Activated CD4-positive, alpha-beta T cell treated with anti-CD3 and anti-CD28 coated beads, Interleukin-10, Interleukin-2, amounts not matched to agents 100 ng/mL and 50 ng/mL, durations not matched to agents 16 hours and 8 hours (primary cell): ENCODE results near the gene PCDHGA2.
"Not testable (repeated sequence)": the region's sequence is repeated elsewhere in the genome, so short reads cannot be mapped to it uniquely, and the experiment has no call there.

ENCODE experiments used
- DNase-seq: peaks from one replicate; pipeline ENCODE4 v3.0.0-alpha.2; 2020

PCDHGA2 gene

GRCh38 chr5:141338538-141339306, at the start of gene PCDHGA2:
TSS of gene PCDHGA2 (plus strand) at chr5:141338760.
- peak; percentile 8 for DNase-seq

GRCh38 chr5:141298376-141298775, 40.2 kb upstream of the PCDHGA2 start:
- DNase-seq = no peak

- DNase-seq = no peak
Measured at GRCh38 chr5:141303756-141304155, 34.8 kb upstream of the PCDHGA2 start, which contains the start of gene SLC25A2. TSS of gene SLC25A2 (minus strand) at chr5:141304049. CDS start at chr5:141303865, 184 bp downstream.

DNA sequence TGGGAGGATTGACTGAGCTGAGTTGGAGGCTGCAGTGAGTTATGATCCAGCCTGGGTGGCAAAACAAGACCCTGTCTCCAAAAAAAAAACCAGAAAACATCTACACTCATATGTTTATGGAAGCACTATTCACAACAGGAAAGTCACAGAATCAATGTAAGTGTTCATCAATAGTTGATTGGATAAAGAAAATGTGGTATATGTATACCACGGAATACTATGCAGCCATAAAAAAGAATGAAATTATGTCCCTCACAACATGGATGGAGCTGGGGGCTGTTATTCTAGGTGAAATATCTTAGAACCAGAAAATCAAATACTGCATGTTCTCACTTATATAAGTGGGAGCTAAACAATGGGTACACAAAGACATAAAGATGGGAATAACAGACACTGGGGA, 31.9 kb upstream of the PCDHGA2 start:
- DNase-seq = no peak

DNA sequence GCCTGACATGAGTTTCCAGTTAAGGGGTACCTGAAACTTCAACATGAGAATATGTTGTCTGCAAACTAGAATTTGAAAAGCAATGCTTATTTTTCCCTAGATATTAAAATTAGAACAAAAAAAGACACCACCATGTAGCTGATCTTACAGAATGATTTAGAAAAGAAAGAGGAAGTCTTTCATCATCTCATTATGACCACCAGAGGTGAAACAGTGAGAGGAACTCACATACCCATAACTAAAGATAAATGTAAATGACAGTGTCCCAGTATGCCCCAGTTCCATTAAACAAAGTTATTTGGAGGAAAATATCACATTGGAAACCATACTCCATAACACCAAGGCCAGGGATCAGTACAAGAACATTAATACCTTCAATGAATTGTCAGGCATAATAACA, 24.8 kb upstream of the PCDHGA2 start:
- DNase-seq = no peak

GRCh38 chr5:141316963-141317362, 21.6 kb upstream of the PCDHGA2 start:
- DNase-seq = not testable (repeated sequence)

- no peak for DNase-seq
Measured at GRCh38 chr5:141319202-141319601, 19.4 kb upstream of the PCDHGA2 start.

- no peak for DNase-seq
Measured at GRCh38 chr5:141319699-141320098, 18.9 kb upstream of the PCDHGA2 start.

- peak; percentile 95 for DNase-seq
Measured at GRCh38 chr5:141320225-141321169, 18.1 kb upstream of the PCDHGA2 start, which contains the start of gene TAF7. TSS of gene TAF7 (minus strand) at chr5:141320784. CDS start at chr5:141320044, 740 bp downstream.

DNA sequence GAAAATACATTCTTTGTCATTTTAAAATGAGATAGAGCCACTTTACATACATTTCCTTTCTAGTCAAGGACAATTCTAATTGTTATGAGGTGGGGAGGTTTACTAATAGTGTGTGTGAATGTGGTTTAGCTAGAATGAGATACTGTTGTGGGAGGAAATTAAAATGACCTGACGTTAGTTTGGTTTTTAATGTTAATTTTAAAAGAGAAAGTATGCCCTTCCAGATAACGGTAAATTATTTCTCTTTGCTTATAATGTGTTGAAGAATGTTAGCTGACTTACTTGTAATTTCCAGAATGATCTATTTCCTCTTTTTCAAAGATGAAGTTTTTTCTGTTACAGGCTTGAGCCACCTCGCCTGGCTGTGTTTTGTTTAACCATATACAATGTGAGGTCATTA, 16.3 kb upstream of the PCDHGA2 start:
- no peak for DNase-seq

- DNase-seq = peak; percentile 66
Measured at GRCh38 chr5:141326088-141326854, 12.3 kb upstream of the PCDHGA2 start.

DNA sequence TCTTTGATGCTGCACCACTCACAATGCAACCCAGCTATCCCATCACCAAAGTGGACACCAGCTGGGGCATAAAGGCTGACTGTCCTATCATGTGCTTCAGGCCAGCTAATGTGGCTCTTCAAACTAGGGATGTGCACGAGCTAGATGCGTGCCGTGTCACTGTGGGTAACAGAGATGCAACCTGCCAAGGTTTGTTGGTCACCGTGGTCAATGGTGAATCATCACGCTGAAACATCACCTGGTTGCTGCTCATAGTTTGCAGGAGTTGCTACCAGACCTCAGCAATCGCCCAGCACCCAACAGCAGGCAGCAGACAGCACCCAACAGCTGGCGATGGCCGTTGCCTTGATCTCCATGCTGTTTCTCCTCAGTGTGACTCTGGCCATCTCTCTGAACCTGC, 10.3 kb upstream of the PCDHGA2 start:
- no peak for DNase-seq

DNA sequence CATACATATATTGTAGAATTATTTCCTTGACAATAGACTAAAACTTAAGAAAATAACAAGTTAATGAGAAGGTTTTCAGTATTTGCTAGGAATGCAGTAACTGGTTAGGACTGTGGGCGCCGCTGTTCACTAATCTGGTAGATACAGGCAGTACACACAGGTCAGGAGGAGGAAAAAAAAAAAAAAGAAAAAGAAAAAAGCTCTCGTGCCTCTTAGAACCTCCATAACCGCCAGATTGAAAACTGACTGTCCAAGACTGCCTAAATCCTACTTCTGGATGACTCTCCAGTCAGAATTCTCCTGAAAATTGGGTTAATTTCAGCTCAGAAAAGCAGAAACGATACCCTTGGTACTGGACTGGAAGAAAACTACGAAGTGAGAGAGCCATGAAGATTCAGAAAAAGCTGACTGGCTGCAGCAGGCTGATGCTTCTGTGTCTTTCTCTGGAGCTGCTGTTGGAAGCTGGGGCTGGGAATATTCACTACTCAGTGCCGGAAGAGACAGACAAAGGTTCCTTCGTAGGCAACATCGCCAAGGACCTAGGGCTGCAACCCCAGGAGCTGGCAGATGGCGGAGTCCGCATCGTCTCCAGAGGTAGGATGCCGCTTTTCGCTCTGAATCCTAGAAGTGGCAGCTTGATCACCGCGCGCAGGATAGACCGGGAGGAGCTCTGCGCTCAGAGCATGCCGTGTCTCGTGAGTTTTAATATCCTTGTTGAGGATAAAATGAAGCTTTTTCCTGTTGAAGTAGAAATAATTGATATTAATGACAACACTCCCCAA, 8.1 kb upstream of the PCDHGA2 start, which contains the start of gene PCDHGA1:
Gene PCDHGA1, plus strand, starts transcription at position 216 of the 782 bp plus-strand sequence.
- peak; percentile 16 for DNase-seq

DNA sequence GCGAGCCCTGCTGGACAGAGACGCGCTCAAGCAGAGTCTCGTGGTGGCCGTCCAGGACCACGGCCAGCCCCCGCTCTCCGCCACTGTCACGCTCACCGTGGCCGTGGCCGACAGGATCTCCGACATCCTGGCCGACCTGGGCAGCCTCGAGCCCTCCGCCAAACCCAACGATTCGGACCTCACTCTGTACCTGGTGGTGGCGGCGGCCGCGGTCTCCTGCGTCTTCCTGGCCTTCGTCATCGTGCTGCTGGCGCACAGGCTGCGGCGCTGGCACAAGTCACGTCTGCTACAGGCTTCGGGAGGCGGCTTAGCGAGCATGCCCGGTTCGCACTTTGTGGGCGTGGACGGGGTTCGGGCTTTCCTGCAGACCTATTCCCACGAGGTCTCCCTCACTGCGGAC, 6.0 kb upstream of the PCDHGA2 start:
- not testable (repeated sequence) for DNase-seq

- DNase-seq = not testable (repeated sequence)
Measured at GRCh38 chr5:141340781-141341354, 2.3 kb downstream of the PCDHGA2 start.

GRCh38 chr5:141342773-141343172, 4.2 kb downstream of the PCDHGA2 start:
- DNase-seq = no peak

GRCh38 chr5:141343242-141343952, 4.8 kb downstream of the PCDHGA2 start, which contains the start of gene PCDHGA3:
TSS of gene PCDHGA3 (plus strand) at chr5:141343829. CDS start at chr5:141344034, 205 bp downstream.
- peak; percentile 25 for DNase-seq

DNA sequence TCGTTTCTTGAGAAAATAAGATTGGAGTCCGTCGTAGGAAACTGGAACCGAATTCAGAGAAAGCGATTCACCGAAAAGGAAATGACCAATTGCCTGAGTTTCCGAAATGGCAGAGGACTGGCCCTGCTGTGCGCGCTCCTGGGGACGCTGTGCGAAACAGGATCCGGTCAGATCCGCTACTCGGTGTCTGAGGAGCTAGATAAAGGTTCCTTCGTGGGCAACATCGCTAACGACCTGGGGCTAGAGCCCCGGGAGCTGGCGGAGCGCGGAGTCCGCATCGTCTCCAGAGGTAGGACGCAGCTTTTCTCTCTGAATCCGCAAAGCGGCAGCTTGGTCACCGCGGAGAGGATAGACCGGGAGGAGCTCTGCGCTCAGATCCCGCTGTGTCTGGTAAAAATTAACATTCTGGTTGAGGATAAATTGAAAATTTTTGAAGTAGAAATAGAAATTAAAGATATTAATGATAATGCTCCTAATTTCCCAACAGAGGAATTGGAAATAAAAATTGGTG, 5.4 kb downstream of the PCDHGA2 start:
- DNase-seq = no peak

- no peak for DNase-seq
Measured at GRCh38 chr5:141345327-141345726, 6.8 kb downstream of the PCDHGA2 start.

GRCh38 chr5:141346017-141346416, 7.5 kb downstream of the PCDHGA2 start:
- not testable (repeated sequence) for DNase-seq
